NCI-H82 treated with DMSO at 0.1 percent for 48 hours (cell line): Measurements from ENCODE around the gene MPPE1.
"Not testable (repeated sequence)": the region's sequence is repeated elsewhere in the genome, so short reads cannot be mapped to it uniquely, and the experiment has no call there.

Experiments used
- DNase-seq: peaks from one replicate; lab custom pipeline; 2025; ENCODE audit not compliant: unreplicated experiment; lab: John Stamatoyannopoulos, UW

Gene MPPE1, protein sequence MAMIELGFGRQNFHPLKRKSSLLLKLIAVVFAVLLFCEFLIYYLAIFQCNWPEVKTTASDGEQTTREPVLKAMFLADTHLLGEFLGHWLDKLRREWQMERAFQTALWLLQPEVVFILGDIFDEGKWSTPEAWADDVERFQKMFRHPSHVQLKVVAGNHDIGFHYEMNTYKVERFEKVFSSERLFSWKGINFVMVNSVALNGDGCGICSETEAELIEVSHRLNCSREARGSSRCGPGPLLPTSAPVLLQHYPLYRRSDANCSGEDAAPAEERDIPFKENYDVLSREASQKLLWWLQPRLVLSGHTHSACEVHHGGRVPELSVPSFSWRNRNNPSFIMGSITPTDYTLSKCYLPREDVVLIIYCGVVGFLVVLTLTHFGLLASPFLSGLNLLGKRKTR

DNA sequence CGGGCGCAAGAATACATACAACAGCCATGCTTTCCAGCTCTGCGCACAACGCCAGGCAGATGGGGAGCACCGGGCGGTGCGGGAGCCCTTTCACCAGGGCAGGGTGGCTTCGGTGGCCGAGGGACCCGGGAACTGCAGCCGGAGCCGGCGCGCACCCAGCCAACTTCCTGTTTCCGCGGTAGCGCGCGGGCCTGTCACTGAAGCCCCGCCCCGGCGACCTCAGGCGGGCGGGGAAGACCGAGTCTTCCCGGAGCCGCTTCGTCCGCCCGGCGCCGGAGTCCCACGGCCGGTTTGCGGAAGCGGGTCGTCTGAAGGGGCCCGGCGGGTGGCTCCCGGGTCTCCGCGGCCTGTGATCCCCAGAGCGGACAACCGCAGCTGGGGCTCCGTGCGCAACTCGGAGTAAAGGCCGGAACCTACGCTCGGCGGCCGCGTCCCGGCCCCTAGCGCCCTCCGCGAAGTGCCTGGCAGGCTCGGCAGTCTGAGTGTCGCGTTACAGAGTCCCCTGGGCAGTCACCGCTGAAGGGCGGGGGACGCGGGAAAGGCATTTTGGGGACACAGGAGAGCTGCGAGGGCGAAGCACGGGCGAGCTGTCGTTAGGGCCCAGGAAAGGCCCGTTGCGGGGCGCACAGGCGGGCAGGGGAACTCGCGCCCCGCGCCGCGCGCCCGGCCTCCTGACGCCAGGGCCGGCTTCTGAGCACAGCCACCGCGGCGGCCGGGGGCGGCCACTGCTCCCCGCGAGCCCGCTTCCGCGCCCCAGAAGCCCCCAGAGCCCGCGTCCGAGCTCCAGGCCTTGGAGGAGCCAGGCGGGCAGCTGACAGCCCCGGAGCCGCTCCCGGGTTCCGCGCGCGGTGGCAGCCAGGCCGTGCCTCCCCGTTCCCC, at the start of gene MPPE1:
MPPE1 (minus strand) TSS at position 136 of the 879 bp plus-strand sequence. CDS start 11,053 bp downstream, outside the sequence.
- DNase-seq, result peak; percentile 58

DNA sequence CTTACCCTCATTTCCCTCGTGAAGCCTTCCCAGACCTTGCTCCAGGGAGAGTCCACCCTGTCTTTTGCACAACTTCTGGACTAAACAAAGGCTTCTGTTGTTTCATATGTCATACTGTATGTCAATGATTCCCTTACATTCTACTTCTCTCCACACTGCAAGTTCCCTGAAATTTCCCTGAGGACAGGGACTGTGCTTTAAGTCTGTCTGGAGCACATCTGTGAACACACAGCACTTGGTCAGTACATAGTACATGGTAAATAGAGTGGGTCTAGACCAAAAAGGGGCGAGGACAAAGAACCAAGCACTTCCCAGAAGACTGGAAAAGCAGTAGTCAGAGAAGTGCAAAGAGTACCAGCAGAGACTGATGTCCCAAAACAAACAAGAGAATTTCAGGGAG, 49.5 kb upstream of the MPPE1 start:
- no peak for DNase-seq

DNA sequence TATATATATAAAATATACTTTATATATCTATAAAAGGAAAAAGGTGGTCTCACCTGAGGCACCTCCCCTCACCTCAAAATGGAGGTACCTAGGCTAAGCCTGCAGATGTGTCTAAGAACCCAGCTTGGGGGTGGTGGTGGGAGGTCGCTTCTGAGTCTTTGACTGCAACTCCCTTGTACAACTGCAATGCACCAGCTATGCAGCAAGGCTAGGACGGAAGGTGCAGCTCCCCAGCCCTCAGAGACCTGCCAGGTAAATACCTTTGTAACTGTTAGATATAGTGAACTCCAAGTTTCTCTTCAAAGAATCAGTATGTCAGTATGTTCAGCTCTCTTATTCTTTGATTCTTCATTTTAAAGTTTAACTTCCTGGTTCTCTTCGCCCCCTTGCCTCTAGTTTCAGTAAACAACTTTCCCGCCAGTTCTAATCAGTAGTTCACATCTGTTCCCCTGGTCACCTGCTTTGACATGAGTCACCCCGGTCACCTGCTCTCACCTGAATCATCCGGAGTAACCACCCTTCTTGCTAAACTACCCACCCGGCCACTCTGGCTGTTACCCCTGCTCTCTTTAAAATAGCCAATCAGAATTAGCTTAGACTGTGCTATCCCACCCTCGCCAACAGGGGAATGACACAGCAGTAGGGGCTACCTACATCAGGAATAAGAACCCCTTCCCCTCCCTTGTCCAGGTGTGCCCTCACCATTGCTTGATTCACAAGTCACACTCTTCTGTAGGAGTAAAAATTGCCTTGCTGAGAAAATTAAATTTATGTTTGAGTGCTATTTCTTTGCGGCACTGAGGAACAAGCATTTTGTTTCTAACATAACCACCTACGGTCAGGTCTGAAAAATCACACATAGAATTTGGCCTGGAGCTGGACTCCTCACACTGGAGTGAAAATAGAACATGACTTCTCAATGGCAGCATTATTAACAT, 48.5 kb upstream of the MPPE1 start:
- DNase-seq, result no peak

DNA sequence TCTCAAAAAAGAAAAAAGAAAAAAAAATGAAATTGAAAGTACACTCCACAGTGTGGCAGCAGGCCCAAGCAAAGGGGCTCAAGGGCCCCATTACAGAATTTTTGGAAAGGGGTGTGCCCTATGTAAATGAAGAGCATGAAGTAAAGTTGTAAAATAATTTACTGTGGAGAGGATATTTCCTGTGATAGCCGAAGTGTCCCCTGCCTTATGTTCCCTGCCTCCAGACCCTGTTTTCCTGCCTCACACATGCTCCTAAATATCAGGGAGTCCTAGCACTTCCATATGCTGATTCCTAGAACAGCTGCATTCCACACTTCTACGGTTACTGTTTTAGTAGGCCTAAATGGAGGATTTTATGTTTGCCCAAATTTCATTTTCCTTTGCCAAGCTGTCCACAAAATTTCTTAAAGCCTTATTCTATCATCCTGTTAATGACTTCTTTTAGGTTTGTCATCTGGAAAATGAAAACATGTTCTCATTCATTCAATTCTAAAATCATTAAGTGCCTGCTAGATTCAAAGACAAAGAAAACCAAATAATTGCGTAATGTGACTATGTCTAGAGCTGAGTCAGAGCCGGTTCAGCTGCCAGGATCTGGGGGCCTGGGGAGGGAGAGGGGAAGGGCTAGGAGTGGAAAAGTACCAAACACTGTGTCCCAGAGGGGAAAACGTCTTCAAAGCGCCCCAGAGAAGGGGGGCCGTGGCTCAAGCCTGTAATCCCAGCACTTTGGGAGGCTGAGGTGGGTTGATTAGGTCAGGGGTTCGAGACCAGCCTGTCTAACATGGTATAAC, 47.3 kb upstream of the MPPE1 start:
- DNase-seq, result no peak

DNA sequence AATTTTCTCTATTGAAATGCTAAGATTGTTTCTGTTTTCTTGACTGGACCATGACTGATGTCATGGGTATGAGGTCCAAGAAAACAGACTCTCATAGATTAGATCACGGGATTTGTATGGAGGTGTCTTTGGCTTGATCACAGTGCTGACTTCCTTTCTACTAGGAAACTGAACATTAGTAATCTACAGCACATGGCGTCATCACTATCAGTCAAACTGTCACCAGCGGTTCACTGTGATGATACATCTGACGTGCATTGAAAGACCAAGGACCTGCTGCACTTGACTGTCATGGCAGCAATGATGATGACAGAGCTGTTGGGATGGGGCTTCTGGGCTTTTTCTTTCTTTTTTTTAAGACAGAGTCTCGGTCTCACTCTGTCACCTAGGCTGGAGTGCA, 45.0 kb upstream of the MPPE1 start:
- no peak for DNase-seq

DNA sequence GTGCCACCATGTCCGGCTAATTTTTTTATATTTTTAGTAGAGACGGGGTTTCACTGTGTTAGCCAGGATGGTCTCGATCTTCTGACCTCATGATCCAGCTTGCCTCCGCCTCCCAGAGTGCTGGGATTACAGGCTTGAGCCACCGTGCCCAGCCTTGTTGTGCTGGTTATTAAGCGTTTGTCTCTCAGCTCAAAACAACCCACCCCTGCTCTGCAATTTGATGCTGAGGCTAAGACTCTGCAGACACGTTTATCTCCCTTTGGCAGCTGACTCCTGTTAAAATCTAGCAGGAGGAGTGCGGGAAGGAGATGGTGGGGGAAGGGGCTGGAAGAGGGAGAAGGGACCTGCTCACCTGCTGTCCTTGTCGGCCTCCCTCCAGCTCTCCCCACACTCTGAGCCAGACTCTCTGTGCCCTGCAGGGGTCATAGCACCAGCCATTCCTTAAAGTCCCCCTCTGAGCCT, 43.3 kb upstream of the MPPE1 start:
- DNase-seq, result no peak

DNA sequence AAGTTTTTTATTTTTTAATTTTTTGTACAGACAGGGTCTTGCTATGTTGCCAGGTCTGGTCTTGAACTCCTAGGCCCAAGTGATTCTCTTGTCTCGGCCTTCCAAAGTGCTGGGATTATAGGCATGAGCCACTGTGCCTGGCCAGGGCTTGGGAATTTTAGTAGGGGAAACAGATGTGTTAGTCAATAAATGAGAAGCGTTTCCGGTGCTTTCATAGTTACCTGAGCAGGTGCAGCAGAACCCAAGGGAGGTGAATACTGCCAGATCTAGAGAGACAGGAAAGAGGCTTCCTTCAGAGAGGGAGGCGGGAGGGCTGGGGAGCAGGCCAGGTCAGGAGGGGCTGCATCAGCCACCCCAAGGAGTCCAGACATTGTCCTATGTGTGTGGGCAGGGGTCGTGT, 42.7 kb upstream of the MPPE1 start:
- DNase-seq, result no peak

DNA sequence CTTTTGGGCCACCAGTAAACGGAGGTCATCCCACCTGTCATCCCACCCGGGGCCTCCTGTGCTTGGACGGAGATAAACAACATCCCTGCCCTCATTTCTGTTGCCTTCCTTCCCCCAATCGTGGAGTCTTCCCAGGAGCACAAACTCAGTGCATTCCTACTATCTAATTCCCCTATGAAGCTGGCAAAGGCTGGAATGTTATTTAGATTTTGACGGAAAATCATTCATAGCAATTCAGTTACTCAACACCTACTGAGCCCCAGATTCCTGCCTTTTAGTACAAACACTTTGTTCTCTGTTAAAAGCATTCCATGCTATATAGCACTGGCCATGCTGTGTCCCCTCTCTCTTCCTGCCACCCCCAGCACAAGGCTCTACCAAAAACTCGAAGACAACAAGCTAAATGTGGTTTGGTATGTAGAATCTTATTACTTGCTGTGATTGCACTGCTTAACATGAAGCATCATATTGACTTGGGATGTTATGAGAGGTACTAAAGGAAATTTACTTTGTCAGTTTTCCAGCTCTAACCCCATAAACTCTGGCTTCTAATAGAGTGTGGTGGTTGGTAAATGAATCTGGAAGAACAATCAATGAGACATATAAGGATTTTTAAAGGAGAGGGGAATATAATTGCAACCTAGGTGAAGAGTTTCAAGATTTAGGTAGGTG, 40.9 kb upstream of the MPPE1 start:
- no peak for DNase-seq

DNA sequence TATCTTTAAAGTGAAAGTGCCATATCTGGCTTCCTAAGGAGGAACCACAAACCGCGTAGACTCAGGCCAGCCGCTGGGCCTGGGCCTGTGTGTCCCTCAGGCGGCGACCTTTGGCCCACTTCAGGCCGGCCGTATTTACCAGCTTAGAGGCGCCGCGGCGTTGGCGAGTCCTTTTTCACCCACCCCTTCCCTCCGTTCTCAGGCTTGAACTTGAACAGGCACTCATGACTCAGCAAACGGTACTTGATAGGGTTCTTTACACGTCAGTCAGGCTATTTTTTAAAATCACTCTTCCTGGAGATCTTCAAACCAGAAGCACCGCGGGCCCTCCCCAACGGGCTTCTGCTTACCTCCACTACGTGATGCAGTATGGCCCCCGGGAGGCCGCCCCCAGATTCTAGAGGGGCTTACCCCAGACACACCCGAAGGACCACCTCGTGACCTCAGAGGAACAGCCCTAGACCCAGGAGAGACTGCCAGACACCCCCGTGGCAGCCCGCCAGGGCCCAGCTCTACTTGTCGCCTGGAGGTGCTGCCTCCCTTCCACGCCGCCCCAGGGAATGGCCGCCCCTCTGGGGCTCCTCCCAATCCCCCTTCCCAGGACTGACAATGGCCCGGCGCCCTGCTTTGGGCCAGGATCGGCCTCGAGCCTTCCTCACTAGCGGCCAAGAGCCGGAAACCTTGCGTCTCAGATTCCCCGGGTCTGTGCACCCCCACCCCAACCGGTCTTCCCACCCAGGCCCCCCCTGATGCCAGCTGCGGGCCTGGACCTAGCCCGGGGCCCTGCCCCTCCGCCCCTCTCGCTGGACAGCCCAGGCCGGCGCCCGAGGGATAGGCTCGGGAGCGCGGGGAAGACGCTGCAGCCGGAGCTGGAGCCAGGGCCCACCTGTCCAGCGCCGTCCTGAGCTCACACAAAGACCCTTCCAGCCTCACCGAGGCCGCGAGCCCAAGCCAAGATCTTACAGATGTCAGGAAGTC, 39.4 kb upstream of the MPPE1 start:
- DNase-seq, result no peak

DNA sequence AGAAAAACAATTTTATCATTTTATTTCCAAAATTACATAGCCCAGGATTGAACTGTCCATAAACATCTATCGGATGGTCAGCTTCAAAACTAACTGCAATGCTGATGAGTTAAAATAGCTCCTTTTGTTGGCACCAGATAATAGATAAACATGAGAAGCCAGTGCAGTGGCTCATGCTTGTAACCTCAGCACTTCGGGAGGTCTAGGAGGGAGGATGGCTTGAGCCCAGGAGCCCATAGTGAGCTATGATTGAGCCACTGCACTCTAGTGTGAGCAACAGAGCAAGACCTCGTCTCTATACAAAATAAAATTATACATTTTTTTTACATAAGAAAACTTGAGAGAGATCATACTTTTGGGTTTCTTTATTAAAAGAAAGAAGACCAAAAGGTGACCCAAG, 38.6 kb upstream of the MPPE1 start:
- no peak for DNase-seq

DNA sequence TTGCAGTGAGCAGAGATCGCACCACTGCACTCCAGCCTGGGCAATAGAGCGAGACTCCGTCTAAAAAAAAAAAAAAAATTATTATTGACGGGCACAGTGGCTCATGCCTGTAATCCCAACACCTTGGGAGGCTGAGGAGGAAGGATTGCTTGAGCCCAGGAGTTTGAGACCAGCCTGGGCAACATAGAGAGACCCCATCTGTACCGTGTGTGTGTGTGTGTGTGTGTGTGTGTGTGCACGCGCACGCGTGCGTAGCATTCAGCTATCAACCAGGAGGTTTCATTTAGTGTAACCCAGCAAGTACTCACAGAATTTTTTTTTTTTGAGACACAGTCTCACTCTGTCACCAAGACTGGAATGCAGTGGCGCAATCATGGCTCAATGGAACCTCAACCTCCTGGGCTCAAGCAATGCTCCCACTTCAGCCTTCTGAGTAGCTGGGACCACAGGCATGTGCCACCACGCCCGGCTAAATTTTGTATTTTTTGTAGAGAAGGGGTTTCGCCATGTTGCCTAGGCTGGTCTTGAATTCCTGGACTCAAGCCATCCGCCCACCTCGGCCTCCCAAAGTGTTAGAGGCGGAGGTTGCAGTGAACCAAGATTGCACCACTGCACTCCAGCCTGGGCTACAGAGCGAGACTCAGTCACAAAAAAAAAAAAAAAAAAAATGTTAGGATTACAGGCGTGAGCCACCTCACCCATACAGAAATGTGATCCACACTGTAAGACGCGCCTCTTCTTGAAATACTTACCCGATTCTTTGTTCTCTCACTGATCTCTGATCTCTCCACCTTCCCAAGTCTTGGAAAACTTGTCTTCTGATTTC, 37.9 kb upstream of the MPPE1 start:
- not testable (repeated sequence) for DNase-seq

DNA sequence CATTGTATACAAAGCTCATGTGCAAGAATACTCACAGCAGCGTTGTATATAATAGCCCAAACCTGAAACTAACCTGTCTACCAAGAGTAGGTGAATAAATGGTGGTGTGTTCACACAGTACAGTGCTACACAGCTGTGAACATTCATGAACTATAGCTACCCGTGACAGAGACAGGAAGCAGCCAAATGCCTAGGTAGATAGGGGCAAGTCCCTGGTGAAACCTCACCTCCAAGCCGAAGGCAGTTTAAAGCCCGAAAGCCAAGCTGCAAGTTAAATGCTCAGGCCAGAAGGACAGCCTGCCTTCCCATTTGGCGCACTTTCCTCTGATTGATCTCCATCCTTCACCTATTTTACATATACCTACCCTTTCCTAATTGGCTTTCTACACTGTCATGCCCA, 36.7 kb upstream of the MPPE1 start:
- no peak for DNase-seq

DNA sequence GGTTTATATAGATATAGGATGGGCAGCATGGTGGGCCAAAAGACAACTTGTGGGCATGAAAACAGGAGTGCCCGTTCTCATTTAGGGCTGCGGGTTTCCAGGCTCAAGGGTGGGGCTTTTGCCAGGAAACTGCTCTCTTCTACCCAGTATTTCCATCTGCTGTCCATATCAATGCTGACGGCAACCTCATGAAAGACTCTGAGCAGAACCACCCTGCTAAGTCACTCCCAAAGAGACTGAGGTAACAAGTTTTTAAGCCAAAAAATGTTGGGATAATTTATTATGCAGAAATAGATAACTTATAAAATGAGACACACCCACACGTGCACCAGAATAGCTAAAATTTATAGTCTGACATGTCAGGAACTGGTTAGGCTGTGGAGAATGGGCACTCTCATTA, 36.1 kb upstream of the MPPE1 start:
- DNase-seq, result no peak

DNA sequence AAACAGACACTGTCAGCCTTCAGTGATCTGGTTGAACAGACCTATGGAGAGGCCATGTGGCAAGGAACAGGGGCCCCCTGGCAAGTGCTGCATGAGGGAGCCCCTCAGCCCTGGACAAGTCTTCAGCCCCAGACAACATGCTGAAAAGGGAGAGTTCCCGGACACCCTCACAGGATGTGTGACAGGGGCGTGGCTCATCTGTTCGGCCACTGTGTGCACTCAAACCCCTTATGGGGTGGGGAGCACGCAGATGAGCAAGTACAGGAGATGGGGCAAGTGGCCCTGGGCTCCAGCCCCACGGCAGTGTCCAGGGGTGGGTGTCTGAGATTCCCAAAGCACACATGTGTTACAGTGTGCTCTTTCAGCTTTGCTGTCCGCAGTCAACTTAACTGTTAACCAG, 35.4 kb upstream of the MPPE1 start:
- DNase-seq, result no peak

DNA sequence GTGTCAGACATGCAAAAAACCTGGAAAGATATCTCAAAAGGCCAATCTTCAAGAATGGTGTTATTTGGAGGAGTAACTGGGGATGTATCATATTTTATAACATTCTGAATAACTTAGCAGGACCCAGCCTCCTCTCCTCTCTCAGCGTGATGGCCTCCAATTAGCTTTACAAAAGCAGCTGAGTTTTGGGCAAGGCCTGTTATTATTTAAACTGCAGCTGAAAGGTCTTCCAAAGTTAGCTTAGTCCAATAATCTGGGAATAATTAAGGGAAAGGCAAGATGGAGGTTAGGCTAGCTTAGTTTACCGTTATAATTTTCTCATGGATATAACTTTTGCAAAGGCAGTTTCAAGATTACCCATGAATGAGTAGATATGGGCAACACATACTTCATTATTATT, 32.8 kb upstream of the MPPE1 start:
- no peak for DNase-seq

DNA sequence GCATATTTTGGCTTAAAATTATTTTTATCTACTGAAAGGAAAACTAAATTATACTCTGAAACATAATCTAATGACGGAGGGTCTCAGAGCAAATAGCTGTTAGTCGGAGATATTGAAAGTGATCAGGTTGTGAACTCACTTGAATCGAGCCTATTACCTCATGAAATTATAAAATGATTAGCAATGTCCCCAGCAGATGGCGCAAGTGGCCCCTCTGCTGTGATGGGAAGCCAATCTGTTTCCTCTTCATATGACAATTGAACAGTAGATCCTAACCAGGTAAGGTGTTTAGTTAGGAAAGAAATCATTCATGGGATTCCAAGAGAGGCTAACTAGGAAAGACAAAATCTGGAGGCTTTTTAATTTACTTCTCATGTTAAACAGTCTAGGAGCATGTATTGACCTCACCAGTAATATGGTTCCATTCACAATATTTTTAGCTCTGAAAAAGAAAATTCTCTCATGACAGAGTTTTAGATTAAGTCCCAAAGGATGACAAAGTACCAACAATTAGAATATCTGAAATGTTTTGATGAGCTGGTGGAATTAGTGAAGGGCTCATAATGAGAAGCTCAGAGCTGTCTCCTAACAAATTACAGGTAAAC, 29.9 kb upstream of the MPPE1 start:
- DNase-seq, result peak; percentile 48

DNA sequence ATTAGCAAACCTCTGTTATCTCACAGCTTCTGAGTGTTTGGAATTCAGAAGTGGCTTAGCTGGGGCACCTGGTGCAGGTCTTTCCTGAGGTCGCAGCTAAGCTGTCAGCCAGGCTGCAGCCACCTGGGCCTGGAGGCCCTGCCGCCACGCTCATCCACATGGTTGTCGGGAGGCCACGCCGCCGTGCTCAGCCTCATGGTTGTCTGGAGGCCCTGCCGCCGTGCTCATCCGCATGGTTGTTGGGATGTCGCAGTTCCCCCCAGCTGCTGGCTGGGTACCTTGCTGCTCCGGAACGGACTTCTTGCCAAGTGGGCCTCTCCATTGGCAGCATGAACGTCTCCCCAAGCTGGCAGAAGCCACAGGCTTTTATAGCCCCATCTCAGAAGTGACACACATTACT, 24.3 kb upstream of the MPPE1 start:
- no peak for DNase-seq
